Measurements from ENCODE around the gene CT47B1.
"Not testable (repeated sequence)": the region's sequence is repeated elsewhere in the genome, so short reads cannot be mapped to it uniquely, and the experiment has no call there.

The CT47B1 gene

DNA sequence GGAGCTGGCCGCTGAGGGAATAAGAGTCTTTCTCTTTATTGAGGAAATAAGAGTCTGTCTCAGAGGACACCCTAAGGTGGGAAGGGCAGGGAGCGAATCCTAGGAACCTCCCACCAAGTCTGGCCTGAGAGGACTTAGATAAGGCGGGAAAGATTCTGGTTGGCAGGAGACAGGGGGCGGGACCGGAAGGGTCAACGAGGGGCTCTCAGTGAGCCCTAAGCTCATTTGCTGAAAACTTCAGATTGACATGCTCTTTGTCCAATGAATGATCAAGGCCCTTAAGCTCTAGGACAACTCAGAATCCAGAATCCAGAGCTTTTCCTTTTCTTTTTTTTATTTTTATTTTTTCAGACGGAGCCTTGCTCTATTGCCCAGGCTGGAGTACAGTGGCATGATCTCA lies at the start of gene CT47B1:
CT47B1 (minus strand) TSS at position 101 of the 400 bp plus-strand sequence. CDS start 196 bp downstream, outside the sequence.
- DNase-seq (ENCODE audit: low read depth), result not testable (repeated sequence)

DNA sequence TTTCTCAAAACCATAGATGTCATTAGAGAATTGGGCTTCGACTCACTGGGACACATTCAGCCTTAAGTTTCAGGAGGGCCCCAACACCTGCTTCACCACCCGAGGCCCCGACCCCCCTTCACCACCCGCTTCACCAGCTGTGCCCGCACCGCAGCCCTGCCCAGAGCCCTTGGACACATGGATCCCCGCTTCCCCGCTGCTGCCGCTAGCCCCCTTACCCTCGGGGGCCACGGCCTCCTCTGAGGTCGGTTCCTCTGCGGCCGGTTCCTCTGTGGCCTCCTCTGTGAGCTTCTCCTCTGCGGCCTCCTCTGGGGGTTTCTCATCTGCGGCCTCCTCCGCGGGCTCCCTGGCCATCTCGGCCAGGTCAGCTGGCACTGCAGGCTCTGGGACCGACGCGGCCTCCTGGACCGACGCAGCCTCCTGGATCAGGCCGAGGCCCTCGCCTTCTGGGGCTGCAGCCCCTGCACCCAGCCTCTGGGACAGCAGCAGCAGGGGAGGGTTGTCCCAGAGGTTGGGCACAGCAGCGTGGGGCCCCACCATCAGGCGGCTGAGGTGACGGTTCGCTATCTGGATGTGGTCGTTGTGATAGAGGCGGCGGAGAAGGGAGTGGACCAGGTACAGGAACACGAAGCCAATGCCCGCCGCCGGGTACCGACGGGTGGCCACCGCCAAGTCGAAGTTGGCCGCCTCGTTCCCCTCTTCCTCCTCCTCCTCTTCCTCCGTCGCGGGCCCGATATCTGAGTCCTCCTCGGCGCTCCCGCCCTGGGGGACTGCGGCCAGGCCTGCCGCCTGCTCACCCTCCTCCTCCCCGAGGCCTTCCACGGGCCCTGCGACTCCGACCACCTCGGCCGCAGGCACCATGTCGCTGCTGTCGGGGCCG lies 748 bp downstream of the CT47B1 start:
- DNase-seq (ENCODE audit: low read depth), result no peak

DNA sequence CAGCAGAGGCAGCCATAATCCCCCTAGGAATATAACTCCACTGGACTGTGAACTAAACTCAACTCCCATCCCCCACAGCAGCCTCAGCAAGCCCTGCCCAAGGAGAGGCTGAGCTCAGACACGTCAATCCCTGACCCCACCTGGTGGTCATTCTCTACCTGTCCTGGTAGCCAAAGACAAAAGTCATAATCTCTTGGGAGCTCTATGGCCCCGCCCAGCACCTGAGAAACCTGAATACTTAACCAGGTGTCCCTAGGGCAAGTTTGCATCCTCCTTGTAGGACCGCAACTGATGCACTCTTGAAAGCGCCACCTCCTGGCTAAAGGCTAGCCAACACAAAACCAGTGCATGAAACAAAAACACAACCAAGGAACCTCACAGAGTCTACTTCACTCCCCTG lies 18.4 kb downstream of the CT47B1 start:
- DNase-seq (ENCODE audit: low read depth), result no peak

DNA sequence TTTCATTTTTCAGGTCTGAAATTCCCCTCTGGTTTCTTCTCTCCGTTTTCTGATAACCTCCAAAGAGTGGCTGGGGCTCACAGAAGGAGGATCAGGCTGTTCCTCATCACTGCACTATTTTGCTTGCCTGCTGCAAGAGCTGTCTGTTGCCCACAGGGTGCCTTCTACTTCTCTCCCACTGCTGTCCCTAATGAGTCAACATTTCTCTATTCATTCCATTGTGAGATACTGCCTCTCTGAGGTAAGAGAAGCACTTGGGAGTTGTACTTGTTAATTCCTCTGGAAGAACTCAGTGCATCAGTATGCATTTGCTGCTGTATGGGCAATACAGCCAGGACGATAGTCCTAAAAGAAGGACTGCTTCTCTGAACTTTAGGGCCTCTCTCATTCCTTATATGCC lies 34.8 kb downstream of the CT47B1 start:
- no peak for DNase-seq (ENCODE audit: low read depth)

DNA sequence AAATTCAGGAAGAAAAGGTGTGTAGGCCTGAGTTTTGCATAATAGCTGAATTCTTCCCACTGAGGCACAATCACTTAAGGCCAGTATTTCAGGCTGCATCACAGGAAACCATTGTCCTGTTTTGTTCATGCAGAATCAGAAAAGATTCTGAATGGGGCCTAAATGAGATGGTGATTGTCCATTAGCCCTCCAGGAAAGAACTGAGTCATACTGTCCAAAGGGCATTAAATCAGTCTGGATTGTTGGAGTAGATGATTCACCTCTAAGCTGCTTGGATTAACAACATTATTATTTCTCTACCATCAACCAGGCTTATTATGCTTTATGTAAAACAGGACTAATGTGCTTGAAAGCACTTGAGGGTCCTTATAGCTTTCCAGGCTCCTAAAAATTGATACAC lies 36.2 kb downstream of the CT47B1 start:
- DNase-seq (ENCODE audit: low read depth), result no peak

DNA sequence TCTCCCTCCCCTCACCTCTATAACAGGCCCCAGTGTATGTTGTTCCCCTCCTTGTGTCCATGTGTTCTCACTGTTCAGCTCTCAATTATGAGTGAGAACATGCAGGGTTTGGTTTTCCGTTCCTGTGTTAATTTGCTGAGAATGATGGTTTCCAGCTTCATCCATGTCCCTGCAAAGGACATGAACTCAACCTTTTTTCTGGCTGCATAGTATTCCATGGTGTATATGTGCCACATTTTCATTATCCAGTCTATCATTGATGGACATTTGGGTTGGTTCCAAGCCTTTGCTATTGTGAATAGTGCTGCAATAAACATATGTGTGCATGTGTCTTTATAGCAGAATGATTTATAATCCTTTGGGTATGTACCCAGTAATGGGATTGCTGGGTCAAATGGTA lies 48.5 kb downstream of the CT47B1 start:
- not testable (repeated sequence) for DNase-seq (ENCODE audit: low read depth)

DNA sequence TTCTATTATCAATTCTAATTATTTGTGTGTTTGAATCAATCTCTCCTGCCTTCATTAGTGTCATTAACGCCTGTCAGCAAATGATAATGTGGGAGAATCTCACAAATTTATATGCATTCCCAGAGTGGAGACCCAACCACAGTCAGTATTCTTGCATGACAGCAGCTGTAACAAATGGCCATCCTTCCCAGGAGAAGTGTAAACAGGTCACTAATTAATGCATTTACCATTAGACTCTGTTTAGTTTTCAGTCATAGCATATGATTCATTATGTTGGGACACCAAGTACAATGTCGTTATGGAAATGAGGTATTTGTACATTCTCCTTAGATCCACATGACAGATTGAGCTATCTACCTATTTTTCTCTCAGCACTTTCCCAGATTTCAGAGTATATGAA lies 50.5 kb downstream of the CT47B1 start:
- no peak for DNase-seq (ENCODE audit: low read depth)

DNA sequence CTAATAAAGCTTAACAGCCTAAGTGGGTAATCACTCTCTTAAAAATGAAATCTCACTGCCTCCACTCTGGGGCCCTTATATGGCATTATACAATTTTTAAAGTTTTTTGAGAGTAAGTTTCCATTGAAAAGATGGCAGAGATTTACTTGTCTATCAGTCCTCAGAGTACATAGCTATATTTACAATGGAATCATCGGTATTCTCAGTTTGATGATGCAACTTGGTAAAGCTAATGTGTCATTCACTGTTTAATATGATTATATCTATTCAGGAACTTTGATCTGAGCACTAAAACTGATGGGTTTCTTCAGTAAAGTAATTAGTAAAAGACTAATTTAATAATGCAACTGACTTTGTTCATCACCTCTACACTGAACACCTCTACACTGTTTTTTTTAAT lies 51.6 kb downstream of the CT47B1 start:
- DNase-seq (ENCODE audit: low read depth), result no peak

DNA sequence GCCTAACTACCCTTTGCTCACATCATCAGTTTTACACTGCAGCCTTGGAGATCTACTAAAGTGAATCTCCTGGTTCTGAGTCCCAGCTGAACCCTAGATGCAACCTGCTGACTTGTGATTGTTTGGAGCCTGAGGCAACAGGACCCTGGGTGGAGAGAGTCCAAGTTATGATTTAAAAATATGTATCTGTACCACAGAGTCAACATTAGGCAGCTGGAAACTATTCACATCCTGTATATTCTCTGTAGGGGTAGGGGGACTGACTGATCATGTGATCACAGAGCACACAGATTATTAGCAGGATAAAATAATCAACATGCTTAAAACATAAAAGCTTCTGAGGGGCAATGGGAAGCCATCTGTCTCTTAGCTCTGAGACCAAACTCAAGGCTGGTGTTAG lies 52.1 kb downstream of the CT47B1 start:
- no peak for DNase-seq (ENCODE audit: low read depth)
